GM19099 (cell line): Measurements from ENCODE around the gene BSG.

Experiments used
- POLR2A ChIP-seq: IDR thresholded peaks from 3 replicates; pipeline ENCODE4 v1.6.1; 2011; ENCODE audit warnings: low read depth; ENCODE audit not compliant: insufficient read length; ENCODE audit errors: extremely low read depth

Gene BSG

GRCh38 chr19:629961-630714 lies 57.7 kb downstream of the BSG start:
- no peak for TF ChIP-seq POLR2A

- TF ChIP-seq POLR2A, result no peak
Measured at GRCh38 chr19:632579-633067, 60.2 kb downstream of the BSG start.
